ENCODE results near the gene STX11.
"Not testable (repeated sequence)": the region's sequence is repeated elsewhere in the genome, so short reads cannot be mapped to it uniquely, and the experiment has no call there.

Gene STX11

GRCh38 chr6:144149894-144150709 lies at the start of gene STX11:
Gene STX11 (plus strand): TSS chr6:144150517. CDS start chr6:144186628, 36,111 bp downstream.
- peak; percentile 65 to 81 for DNase-seq (ENCODE audit: low read depth in 2 of 2)

DNA sequence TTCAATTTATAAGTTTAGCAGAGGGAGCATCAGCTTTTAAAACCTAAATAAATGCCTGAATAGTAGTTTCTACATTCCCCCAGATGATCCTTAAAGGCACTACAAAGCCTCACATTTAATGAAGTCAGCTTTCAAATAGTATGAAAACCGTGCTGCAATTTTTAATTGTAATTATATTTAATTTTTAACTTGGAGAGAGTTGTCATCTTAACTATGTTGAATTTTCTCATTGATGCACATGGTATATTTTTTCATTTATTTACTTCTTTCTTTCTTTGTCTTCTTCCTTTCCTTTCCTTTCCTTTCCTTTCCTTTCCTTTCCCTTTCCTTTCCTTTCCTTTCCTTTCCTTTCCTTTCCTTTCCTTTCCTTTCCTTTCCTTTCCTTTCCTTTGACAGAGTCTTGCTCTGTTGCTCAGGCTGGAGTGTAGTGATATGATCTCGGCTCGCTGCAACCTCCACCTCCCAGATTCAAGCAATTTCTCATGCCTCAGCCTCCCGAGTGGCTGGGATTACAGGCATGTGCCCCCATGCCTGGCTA lies 47.2 kb upstream of the STX11 start:
- no peak for DNase-seq (ENCODE audit: low read depth in 2 of 2)

GRCh38 chr6:144104488-144104887 lies 45.8 kb upstream of the STX11 start:
- no peak for DNase-seq (ENCODE audit: low read depth in 2 of 2)

GRCh38 chr6:144104898-144105487 lies 45.3 kb upstream of the STX11 start:
- peak in 1 of 2 donors; percentile 17 for DNase-seq (ENCODE audit: low read depth in 2 of 2)

GRCh38 chr6:144106206-144106605 lies 44.1 kb upstream of the STX11 start:
- DNase-seq (ENCODE audit: low read depth in 2 of 2), result no peak

- no peak for DNase-seq (ENCODE audit: low read depth in 2 of 2)
These were observed 40.1 kb upstream of the STX11 start for GRCh38 chr6:144110210-144110609.

DNA sequence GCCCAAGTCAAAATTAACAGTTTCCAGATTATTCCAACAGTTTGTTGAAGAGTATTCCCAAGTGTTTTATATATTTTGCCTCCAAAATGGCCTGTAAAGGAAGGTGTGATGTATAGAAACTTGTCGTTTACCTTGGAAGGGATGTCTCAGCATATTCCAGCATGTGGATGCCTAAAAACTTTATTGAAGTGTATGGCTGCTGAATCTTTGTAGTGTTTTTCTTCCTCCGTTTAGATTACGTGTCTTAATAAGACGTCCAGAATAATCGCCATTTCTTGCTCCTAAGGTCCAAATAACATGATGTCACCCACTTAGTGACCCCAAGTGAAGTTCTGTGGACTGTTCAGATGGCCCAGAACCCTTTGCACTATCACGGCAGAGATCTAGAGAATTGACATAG lies 37.0 kb upstream of the STX11 start:
- DNase-seq (ENCODE audit: low read depth in 2 of 2), result no peak

- no peak for DNase-seq (ENCODE audit: low read depth in 2 of 2)
These were observed 35.1 kb upstream of the STX11 start for GRCh38 chr6:144115219-144115618.

DNA sequence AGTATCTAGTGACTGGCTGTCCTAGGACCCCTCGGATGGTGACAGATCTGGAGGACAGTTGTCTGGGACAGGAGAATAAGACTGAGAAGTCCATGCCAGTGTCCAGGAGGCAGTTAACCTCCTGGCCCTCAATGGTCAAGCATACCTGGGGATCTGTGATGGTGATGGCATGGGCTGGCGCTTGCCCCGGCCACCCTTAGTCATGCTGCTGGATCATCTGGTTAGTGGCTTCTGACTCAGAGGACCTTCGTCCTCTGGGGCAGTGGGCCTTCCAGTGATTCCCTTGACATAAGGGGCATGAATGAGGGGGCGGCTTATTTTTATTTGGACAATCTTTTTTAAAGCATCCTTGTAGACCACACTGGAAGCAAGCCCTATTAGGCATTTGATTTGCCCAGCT lies 30.9 kb upstream of the STX11 start:
- no peak for DNase-seq (ENCODE audit: low read depth in 2 of 2)

DNA sequence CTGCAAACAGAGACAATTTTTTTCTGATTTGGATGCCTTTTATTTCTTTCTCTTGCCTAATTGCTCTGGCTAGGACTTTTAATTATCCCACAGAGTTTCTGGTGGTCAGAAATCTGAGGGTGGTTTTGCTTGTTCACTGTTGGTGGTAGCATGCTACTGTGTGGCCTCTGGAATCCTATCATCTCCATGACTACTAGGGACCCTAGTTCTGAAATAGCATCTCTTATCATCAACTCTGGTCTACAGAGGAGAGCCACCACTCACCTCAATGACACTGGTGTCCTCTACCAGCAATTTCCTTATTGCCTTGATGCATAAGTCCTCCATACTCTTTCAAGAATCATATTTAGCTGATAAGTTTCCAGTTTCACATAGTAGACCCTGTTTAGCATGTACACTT lies 27.5 kb upstream of the STX11 start:
- DNase-seq (ENCODE audit: low read depth in 2 of 2), result no peak

DNA sequence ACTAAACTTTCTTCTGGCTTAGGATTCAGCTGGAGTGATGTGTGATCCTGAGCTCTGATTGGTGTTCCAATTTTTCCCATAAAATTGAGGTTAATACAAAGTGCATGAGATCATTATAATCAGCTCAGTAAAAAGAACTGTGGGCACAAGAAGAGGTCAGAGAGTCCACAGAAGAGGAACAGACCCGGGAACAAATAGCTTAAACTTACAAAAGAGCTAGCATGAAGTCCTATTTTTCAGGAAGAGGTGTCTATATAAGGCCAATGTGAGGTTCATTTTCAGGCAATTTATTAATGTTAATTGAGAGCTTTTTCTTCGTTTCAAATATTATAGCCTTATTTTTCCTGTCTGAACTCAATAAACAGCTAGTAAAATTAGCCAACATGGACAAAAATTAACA lies 26.9 kb upstream of the STX11 start:
- no peak for DNase-seq (ENCODE audit: low read depth in 2 of 2)

DNA sequence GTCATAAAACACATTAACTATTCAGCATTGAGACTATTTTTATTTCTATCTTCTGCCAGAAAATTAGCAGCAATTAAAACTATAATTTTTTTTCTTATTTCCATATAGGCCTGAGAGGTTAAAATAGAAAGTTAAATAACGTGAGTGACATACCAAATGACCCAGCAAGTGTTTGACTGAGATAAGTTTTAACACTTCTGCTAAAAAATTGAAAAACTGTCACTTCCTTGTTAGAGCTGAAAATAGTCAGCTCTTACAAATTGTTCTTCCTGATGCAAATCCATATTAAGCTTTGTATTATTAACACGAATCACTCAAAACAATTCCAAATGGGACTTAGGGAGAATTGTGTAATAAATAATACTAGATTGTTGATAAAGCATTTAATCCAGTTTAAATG lies 26.5 kb upstream of the STX11 start:
- DNase-seq (ENCODE audit: low read depth in 2 of 2), result no peak

GRCh38 chr6:144127097-144127496 lies 23.2 kb upstream of the STX11 start:
- no peak for DNase-seq (ENCODE audit: low read depth in 2 of 2)

GRCh38 chr6:144129469-144129868 lies 20.8 kb upstream of the STX11 start:
- DNase-seq (ENCODE audit: low read depth in 2 of 2), result no peak

DNA sequence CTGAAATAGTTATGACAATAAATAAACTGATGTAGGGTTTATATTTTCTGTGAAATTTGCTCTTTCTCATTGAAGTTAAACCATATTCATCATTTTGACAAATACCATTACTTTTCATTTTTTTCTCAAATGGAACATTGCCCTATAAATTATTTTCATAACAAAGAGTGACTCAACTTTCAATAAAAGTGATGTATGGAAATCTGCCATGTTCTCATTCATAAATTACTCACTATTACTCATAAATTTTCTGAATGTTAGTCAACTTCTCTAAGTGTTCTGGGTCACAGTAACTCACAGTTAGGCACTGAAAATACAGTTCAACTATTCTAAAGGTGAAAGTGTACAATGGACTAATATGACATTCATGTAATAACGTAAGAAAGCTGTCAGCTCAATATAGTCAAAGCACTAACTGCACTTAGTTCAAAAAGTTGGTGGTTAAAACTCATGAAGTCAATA lies 19.0 kb upstream of the STX11 start:
- DNase-seq (ENCODE audit: low read depth in 2 of 2), result no peak

- not testable (repeated sequence) for DNase-seq (ENCODE audit: low read depth in 2 of 2)
These were observed 18.1 kb upstream of the STX11 start for GRCh38 chr6:144132167-144132690.

GRCh38 chr6:144133225-144133821 lies 17.0 kb upstream of the STX11 start:
- DNase-seq (ENCODE audit: low read depth in 2 of 2), result no peak

GRCh38 chr6:144134176-144134575 lies 16.1 kb upstream of the STX11 start:
- no peak for DNase-seq (ENCODE audit: low read depth in 2 of 2)

- no peak for DNase-seq (ENCODE audit: low read depth in 2 of 2)
These were observed 15.6 kb upstream of the STX11 start for GRCh38 chr6:144134737-144135136.

DNA sequence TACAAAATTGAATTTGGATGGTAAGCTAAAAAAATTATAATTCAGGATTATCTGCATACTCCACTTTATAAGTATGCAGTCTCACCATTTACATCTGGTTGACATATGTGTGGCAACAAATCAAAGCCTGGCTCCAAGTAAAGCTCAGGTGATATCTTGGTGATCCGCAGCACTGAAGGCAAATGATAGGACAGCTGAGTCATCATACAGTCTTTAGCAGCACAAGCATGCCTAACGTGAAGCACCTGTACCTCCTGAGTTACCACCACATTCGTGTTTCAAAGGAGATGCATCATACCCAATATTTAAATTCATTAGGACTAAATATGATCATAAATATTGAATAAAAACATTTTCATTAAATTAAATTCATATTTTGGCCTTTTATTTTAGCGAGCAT lies 11.8 kb upstream of the STX11 start:
- no peak for DNase-seq (ENCODE audit: low read depth in 2 of 2)

DNA sequence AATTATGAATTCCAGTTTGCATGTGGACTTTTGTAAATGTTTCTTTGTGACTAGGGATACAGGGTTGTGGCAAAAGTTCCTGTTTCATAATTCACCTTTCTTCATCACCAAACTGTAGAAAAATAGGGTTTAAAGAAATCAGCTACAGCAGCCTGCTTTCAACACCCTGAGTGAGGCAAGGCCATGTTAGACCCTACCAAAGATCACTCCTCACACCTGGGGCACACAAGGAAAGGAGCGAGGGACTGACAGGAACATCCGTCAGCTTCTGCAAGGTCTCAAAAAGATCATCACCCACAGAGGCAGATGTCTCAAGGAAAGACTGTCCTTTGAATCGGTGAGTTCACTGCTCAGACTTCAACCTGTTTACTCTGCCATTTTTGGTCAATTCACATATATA lies 10.5 kb upstream of the STX11 start:
- DNase-seq (ENCODE audit: low read depth in 2 of 2), result no peak

GRCh38 chr6:144140867-144141266 lies 9.4 kb upstream of the STX11 start:
- no peak for DNase-seq (ENCODE audit: low read depth in 2 of 2)

All from stimulated activated CD4-positive, alpha-beta T cell treated with anti-CD3 and anti-CD28 coated beads, Interleukin-4, amount 100 ng/mL, for 48 hours (primary cell).